Activated CD4-positive, alpha-beta T cell treated with anti-CD3 and anti-CD28 coated beads, Interleukin-2, Interleukin-6, amounts not matched to agents 100 ng/mL and 50 ng/mL, durations not matched to agents 16 hours and 8 hours (primary cell): ENCODE measurements around the gene DYNLRB1.
A peak's percentile ranks its signal among the peaks of the same experiment; 100 is the strongest.
"Not testable (repeated sequence)": the region's sequence is repeated elsewhere in the genome, so short reads cannot be mapped to it uniquely, and the experiment has no call there.

Source experiments
- DNase-seq: peaks from one replicate; pipeline ENCODE4 v3.0.0-alpha.2; 2020

The DYNLRB1 gene

GRCh38 chr20:34512266-34512954 lies 3.8 kb upstream of the DYNLRB1 start:
- DNase-seq: no peak

GRCh38 chr20:34512955-34513419 lies 3.2 kb upstream of the DYNLRB1 start:
- DNase-seq: no peak

DNA sequence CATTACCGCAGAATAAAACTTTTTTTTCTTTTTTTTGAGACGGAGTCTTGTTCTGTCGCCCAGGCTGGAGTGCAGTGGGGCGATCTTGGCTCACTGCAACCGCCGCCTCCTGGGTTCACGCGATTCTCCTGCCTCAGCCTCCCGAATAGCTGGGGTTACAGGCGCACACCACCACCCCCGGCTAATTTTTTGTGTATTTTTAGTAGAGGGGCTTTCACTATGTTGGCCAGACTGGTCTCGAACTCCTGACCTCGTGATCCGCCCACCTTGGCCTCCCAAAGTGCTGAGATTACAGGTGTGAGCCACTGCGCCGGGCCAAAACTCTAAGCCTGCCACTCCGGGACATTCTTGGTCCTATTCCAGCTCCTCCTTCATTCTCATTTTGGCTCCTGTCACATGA lies 2.2 kb upstream of the DYNLRB1 start:
- not testable (repeated sequence) for DNase-seq

DNA sequence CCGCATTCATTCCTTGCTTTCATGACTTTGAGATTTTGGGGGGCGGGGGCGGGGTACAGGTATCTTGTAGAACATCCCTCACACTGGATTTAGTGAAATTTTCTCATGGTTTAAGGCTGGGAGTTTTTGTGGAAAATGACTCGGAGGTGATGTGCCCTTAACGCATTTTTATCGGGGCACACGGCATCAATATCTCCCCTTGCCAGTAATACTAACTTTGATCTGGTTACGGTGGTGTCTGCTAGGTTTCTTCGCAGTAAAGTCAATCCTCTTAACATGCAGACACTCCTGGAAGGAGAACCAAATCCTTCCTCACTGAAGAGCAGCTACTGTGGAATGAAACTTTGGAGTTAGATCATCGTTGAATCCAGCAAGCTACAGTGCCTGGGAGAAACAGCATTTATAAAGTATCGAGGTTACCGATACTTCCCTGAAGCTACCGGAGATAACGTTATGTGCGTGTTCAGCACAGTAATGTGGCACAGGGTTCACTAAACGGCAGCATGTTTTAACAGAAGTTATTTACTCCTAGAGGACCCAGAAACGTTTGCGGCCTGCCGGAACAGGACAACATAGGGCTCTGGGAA lies 1.2 kb upstream of the DYNLRB1 start:
- DNase-seq: no peak

GRCh38 chr20:34515484-34516246 lies 557 bp upstream of the DYNLRB1 start:
- DNase-seq: peak; percentile 83

DNA sequence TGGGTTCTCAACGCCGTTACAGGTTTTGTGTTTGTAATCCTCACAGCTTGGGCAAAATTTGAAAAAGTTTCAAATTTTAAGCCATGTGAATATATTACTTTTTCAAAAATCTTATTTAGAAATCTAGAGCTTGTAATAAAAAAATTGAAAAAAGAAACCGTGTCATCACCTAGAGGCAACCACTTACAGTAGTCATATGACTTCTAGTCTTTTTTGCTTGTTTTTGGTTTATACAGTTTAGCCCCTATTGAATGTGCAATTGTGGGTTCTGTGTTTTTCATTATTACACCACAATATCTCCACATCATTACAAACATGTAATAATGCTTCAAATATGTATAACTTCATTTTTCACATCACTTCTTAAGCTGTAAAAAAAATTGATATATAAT lies 888 bp downstream of the DYNLRB1 start:
- peak; percentile 37 for DNase-seq

GRCh38 chr20:34518863-34519262 lies 2.6 kb downstream of the DYNLRB1 start:
- not testable (repeated sequence) for DNase-seq

DNA sequence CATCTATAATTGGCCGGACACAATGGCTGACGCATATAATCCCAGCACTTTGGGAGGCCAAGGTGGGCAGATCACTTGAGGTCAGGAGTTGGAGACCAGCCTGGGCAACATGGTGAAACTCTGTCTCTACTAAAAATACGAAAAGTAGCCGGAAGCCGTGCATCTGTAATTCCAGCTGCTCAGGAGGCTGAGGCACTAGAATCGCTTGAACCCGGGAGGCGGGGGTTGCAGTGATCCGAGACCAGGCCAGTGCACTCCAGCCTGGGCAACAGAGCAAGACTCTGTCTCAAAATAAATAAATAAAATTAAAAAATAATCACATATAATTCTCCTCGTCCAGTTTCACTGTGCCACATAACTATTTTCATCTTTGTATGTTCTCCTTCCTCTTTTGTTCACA lies 3.6 kb downstream of the DYNLRB1 start:
- not testable (repeated sequence) for DNase-seq

- peak; percentile 57 for DNase-seq
These were observed 7.0 kb downstream of the DYNLRB1 start for GRCh38 chr20:34522969-34523871.

GRCh38 chr20:34524426-34524825 lies 8.2 kb downstream of the DYNLRB1 start:
- DNase-seq: no peak

- DNase-seq: no peak
These were observed 9.1 kb downstream of the DYNLRB1 start for GRCh38 chr20:34525342-34525708.

- DNase-seq: no peak
These were observed 9.6 kb downstream of the DYNLRB1 start for GRCh38 chr20:34525709-34526416.

- no peak for DNase-seq
These were observed 10.2 kb downstream of the DYNLRB1 start for GRCh38 chr20:34526466-34526865.

DNA sequence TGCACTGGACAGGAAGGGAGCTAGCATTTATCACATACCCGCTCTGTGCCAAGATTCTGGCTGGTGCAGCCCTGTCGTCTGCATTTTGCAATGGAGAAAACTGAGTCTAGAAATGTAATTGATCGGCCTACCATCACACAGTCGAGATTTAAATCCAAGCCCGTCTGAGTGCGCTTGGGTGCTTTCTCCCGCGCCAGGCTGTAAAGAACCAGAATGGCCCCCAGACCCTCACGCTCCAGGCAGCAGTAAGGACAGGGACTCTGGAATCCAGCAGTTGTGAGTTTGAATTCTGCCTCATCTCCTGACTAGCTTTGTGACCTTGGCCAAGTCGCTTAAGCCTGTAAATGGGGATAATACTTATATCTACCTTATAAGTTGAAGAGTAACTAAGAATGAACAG lies 10.8 kb downstream of the DYNLRB1 start:
- no peak for DNase-seq

GRCh38 chr20:34528921-34529297 lies 12.7 kb downstream of the DYNLRB1 start:
- DNase-seq: no peak

DNA sequence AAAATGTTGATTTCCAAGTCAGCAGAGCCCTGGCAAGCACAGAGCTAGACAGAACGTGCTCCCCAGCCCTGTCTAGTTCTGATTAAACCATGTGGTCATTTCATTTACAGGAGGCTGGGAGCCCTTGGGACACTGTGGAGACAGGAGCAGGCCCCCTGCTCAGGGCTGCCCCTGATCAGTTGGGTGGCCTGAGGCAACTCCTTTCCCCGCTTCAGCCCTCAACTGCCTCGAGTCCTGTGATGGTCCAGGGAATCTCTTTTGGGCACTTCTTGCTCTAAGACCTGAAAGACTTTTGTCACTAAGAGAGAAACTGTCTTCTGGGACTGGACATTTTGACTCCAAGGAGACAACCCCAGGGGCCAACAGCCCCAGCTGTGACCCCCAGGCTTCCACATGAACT lies 13.5 kb downstream of the DYNLRB1 start:
- no peak for DNase-seq

DNA sequence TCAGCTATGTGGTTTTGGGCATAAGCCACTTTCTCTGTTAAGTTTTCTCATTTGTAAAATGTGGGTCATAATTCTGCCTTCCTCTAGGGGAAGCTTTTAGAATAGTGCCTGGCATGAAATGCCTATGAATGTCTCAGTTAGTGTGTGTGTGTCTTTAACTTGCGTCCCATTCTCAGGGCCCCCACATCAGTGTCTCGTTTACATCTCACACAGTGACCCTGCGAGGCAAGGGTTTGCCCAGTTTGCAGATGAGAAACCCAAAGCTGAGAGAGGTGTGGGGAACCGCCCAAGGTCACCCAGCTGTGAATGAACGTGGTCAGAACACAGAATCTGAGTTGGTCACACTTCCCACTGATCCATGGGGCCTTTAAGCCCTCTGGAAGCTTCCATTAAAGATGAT lies 14.1 kb downstream of the DYNLRB1 start:
- DNase-seq: no peak

- DNase-seq: no peak
These were observed 15.5 kb downstream of the DYNLRB1 start for GRCh38 chr20:34531608-34532265.

DNA sequence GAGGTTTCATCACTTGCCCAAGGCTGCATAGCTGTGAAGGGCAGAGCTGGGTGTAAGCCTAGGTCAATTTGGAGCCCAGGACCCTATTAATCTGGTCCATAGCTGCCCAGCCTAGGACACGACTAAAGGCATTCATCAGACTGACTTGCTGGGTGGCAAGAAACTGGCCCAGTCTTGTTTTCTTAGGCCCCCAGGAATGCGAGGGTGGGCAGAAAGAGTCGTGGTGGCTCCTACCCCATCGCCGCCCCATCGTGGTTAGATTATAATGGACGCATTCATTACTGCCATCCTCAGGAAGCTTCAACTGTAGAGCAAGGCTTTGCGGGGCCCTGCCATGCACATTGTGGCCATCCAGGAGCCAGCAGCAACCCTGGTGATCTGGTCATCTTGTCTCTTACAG lies 16.1 kb downstream of the DYNLRB1 start:
- no peak for DNase-seq

- DNase-seq: no peak
These were observed 16.5 kb downstream of the DYNLRB1 start for GRCh38 chr20:34532756-34533155.

GRCh38 chr20:34534391-34535165 lies 18.4 kb downstream of the DYNLRB1 start:
- no peak for DNase-seq
